Fibroblast of the aortic adventitia (primary cell): ENCODE data around the gene RELL1. TPM values are rescaled to one million over a fixed set of nuclear protein-coding genes. Genes with fewer than 3 reads are reported as not detected.
A peak's percentile ranks its signal among the peaks of the same experiment; 100 is the strongest.

Source experiments
- DNase-seq: peaks from one replicate; pipeline ENCODE4 v3.0.0-alpha.2; 2010; ENCODE audit warnings: low read depth
- H3K4me3 ChIP-seq: 2 replicates; pipeline ENCODE4 v1.5.1; 2011; ENCODE audit warnings: low read depth, mild to moderate bottlenecking, control low read depth, low read length, moderate library complexity
- total RNA-seq: library from RNA; depleted of rRNA; stranded (reverse); fragments of >200 nt; gene quantifications from 2 replicates; pipeline ENCODE4 v1.2.3, GENCODE V29; 2012; ENCODE audit warnings: low replicate concordance
- TF ChIP-seq, protein P1 (sequence below): IDR thresholded peaks from 2 replicates; pipeline ENCODE4 v1.5.1; 2011; ENCODE audit warnings: mild to moderate bottlenecking, low read length, control low read depth, inconsistent platforms; ENCODE audit not compliant: insufficient read depth

The RELL1 gene
- total RNA-seq, 1 donor, result 65.7 TPM

DNA sequence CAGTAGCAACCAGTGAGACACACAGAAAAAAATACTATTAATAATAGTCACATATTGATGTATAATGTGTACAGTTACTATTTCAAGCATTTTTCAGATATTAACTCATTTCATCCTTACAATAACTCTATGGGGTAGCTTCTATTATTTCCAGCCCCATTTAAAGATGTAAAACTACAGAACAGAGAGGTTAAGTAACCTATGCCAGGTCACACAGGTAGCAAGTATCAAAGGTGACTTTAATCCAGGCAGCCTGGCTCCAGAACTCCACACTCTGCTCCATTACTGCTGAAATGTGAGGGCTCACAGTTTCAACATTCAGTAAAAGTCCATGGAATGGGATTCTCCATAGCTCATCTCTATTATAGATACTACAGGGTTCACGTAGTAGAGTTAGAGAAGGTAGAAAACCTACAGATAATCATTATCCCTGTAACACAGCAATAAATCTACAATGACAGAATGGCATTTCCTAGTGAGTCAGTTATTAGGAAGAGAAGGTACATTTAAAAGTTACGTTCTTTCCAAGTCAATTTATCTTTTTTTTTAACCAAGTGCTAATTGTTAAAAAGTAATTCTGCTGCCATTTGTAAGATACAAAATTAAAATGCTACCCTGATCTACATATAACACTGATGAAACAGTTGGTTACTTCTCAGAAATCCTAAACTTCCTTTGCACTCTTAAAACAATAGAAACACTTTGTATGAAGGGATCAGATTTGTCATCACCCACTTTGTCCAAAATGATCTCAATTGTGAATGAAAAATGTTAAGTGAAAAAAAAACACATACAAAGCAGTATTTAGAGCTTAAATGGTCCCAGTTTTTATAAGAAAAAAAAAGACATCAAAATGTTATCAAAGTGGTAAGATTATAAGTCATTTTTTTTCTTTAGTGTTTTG, 18.7 kb downstream of the RELL1 start:
- no peak overlapping the region for H3K4me3 ChIP-seq
- DNase-seq, result peak; percentile 51
- TF ChIP-seq, protein P1, sequence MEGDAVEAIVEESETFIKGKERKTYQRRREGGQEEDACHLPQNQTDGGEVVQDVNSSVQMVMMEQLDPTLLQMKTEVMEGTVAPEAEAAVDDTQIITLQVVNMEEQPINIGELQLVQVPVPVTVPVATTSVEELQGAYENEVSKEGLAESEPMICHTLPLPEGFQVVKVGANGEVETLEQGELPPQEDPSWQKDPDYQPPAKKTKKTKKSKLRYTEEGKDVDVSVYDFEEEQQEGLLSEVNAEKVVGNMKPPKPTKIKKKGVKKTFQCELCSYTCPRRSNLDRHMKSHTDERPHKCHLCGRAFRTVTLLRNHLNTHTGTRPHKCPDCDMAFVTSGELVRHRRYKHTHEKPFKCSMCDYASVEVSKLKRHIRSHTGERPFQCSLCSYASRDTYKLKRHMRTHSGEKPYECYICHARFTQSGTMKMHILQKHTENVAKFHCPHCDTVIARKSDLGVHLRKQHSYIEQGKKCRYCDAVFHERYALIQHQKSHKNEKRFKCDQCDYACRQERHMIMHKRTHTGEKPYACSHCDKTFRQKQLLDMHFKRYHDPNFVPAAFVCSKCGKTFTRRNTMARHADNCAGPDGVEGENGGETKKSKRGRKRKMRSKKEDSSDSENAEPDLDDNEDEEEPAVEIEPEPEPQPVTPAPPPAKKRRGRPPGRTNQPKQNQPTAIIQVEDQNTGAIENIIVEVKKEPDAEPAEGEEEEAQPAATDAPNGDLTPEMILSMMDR, result no peak

DNA sequence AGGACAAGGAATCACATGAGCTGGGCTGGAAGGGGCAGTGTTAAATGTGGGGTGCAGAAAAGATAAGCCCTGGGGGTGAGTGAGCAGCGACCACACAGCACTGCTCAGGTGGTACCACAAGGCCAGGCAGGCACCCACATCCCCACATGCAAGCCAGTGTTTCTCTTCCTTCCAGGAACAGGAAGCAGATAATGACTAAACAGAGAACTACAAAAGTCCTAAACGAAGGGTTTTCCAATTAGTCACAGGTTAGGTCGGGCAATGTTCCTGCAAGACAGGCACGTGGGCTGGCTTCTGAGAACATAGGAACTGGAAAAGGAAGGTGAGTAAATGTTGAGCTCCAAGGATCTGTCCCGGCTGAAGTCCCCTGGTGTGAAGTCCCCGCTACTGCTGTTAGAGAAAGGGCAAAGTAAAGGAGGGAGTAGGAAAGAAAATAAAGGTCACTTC, 19.5 kb downstream of the RELL1 start:
- TF ChIP-seq, protein P1, result peak; percentile 35
- peak; percentile 86 for DNase-seq

DNA sequence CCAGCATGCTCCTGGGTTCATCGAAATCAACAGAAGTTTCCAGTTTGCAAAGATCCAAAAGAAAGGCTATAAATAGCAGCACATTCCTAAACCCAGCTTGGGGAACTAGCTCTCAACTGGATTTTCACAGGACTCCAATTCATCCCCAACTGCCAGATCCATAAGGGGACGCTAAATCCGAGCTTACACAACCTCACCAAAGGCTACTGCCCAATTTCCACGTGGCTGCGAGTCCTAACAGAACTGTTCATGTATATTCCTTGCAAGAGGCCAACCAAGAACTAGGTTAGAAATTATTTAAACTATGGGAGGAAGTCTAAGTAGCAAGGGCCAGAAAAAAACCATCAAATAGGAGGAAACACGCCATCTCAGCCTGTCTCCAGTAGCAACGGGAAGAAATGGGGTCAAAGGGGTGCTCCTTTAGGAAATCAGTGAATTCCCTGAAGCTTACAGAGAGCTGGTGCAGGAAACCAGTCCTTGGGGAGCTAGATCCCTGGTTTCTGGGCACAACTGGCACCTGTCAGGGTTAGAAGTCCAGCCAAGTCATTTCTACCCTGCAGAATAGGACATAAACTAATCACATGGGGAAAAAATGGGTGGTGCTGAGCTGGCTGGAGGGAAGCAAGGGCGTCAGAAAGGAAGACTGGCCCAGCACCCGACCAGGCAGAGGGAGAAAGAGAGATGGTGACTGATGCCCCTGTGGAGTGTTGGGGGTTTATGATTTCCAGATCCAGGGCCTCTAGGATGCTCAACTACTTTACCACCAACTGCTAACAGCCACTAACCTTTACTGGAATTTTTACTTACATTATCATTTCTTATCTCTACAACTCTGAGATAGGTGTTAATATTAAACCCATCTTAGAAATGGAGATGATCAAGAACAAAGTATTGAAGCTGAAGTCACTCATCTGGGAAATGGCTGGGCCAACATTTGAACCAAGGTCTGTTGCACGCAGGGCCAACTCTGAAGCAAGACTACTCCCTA, 20.5 kb downstream of the RELL1 start:
- no peak for DNase-seq
- TF ChIP-seq, protein P1, result no peak
- no peak overlapping the region for H3K4me3 ChIP-seq

More for the DNA sequence above, 19.5 kb downstream of the RELL1 start:
- no peak overlapping the region for H3K4me3 ChIP-seq

DNA sequence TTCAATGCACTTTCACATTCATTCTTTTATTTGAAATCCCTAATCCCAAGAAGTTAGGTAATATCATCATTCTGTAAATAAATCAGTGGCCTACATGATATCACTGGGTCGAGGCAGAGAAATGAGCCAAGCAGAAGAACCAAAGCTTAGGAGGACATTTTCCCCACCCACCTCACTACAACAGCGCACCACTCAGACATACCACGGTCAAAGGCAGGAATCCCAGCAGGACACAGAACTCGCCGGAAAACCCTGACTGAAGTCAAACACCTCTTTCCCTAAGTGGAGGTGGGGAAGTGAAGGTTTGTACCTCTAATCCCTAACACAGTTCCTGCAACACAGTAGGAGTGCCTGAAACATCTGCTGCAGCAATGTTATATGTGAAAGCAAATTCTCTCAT, 21.5 kb downstream of the RELL1 start:
- H3K4me3 ChIP-seq, result no peak overlapping the region
- TF ChIP-seq, protein P1, result no peak
- DNase-seq, result no peak

DNA sequence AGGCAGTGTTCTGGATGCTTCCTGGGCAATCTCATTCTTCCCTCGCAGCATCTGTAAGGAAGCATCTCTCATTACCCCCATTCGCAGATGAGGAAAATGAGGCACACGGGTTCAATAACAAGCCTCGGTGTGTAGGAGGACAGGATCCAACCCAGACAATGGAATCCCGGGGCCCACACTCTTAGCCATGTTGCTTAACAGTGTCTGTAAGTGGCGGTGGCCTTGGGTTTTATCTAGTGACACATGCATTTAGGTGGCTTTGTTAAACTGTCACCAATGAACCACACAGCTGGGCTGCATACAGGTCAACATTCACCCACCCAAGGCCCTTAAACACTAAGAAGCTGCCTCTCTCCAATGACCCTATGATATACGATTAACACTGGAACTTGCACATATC, 22.6 kb downstream of the RELL1 start:
- no peak for DNase-seq
- TF ChIP-seq, protein P1, result no peak
- no peak overlapping the region for H3K4me3 ChIP-seq

DNA sequence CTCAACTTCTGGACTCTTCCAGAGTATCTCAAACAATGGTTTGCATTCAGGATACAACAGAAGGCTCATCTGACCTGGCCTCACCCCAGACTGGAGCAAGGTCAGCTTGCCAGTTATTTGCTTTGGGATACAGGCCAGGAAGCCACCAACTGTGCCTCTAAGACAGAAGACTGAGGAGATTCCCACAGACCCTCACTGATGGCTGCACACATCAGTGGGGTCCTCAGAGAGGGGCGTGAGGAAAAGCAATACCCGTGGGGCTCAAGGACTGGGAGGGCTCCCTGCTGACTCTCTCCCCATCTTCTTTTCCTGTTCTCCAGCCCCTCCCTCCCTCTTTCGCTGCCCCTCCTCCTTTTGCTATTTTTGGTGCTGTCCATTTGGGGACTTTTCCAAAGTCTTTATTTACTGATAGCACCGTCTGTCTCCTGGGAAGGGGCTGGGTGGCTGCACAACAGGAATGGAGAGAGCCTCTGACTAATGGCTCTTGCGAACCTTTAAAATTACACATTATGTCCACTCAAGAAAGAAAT, 23.2 kb downstream of the RELL1 start:
- peak; percentile 26 for DNase-seq
- TF ChIP-seq, protein P1, result no peak
- no peak overlapping the region for H3K4me3 ChIP-seq
